Colon (tissue), 2 donors: ENCODE results near the gene SORCS2.
"Not testable (repeated sequence)": the region's sequence is repeated elsewhere in the genome, so short reads cannot be mapped to it uniquely, and the experiment has no call there.

Source experiments
- FAIRE-seq: peaks from 2 replicates; lab custom pipeline; 2012; peaks lifted over from hg19 to GRCh38; lab: Jason Lieb, UNC
- donor health status: control.
- donor health status: control.

Gene SORCS2

GRCh38 chr4:7450775-7451433 is 258.6 kb downstream of the SORCS2 start:
- FAIRE-seq: no peak

- FAIRE-seq: no peak
Observed at GRCh38 chr4:7451434-7451789, 259.1 kb downstream of the SORCS2 start.

- no peak for FAIRE-seq
Observed at GRCh38 chr4:7451800-7452199, 259.5 kb downstream of the SORCS2 start.

- FAIRE-seq: not testable (repeated sequence)
Observed at GRCh38 chr4:7452802-7453201, 260.5 kb downstream of the SORCS2 start.

- FAIRE-seq: no peak
Observed at GRCh38 chr4:7457201-7458065, 265.1 kb downstream of the SORCS2 start.

- no peak for FAIRE-seq
Observed at GRCh38 chr4:7458066-7458425, 265.7 kb downstream of the SORCS2 start.

- no peak for FAIRE-seq
Observed at GRCh38 chr4:7458477-7458876, 266.1 kb downstream of the SORCS2 start.

GRCh38 chr4:7459471-7459870 is 267.1 kb downstream of the SORCS2 start:
- no peak for FAIRE-seq

- no peak for FAIRE-seq
Observed at GRCh38 chr4:7460566-7460965, 268.2 kb downstream of the SORCS2 start.

- no peak for FAIRE-seq
Observed at GRCh38 chr4:7461230-7461629, 268.9 kb downstream of the SORCS2 start.

- no peak for FAIRE-seq
Observed at GRCh38 chr4:7462509-7462971, 270.2 kb downstream of the SORCS2 start.

GRCh38 chr4:7463566-7464258 is 271.4 kb downstream of the SORCS2 start:
- FAIRE-seq: no peak

GRCh38 chr4:7464259-7464655 is 271.9 kb downstream of the SORCS2 start:
- FAIRE-seq: no peak

- FAIRE-seq: no peak
Observed at GRCh38 chr4:7465017-7465416, 272.7 kb downstream of the SORCS2 start.

GRCh38 chr4:7466215-7466614 is 273.9 kb downstream of the SORCS2 start:
- no peak for FAIRE-seq

- no peak for FAIRE-seq
Observed at GRCh38 chr4:7466904-7467303, 274.6 kb downstream of the SORCS2 start.

GRCh38 chr4:7467471-7467870 is 275.1 kb downstream of the SORCS2 start:
- no peak for FAIRE-seq

- no peak for FAIRE-seq
Observed at GRCh38 chr4:7469023-7469422, 276.7 kb downstream of the SORCS2 start.

GRCh38 chr4:7470111-7470510 is 277.8 kb downstream of the SORCS2 start:
- FAIRE-seq: no peak

- no peak for FAIRE-seq
Observed at GRCh38 chr4:7470522-7471128, 278.3 kb downstream of the SORCS2 start.

- FAIRE-seq: no peak
Observed at GRCh38 chr4:7472442-7473013, 280.2 kb downstream of the SORCS2 start.

- no peak for FAIRE-seq
Observed at GRCh38 chr4:7473081-7473480, 280.7 kb downstream of the SORCS2 start.
